HepG2 (cell line): ENCODE results near the gene TNXB. TPM values are rescaled to one million over a fixed set of nuclear protein-coding genes. Genes with fewer than 3 reads are reported as not detected.

Experiments used
- ATF7-NPFF ChIP-seq: sonication (generic); formaldehyde crosslinking; IDR thresholded peaks from 2 replicates; pipeline ENCODE4 v1.8.1; 2023; ENCODE audit warnings: mild to moderate bottlenecking, low read depth, missing genetic modification reagents, moderate library complexity
- CEBPB ChIP-seq: IDR thresholded peaks from 2 replicates; pipeline ENCODE4 v1.6.1; 2011; ENCODE audit warnings: low read depth, low read length, improper control_type of control experiment, borderline replicate concordance
- CREB1 ChIP-seq, 2 experiments: fragments of 450-650 bp in 1 of 2; IDR thresholded peaks; 2 replicates each; pipeline ENCODE4 v1.6.1; 2016 to 2017; ENCODE audit warnings: control low read depth in 1 of 2, mild to moderate bottlenecking in 1 of 2, missing compliant biosample characterization in 1 of 2, missing genetic modification characterization in 1 of 2
- CTCF ChIP-seq: sonication (generic); formaldehyde crosslinking; IDR thresholded peaks from 2 replicates; pipeline ENCODE4 v1.5.0; 2020; ENCODE audit warnings: mild to moderate bottlenecking, missing genetic modification reagents, moderate library complexity
- DPF2 ChIP-seq: sonication (generic); formaldehyde crosslinking; IDR thresholded peaks from 2 replicates; pipeline ENCODE4 v1.4.0; 2020; ENCODE audit warnings: mild to moderate bottlenecking, low read depth, missing genetic modification reagents, borderline replicate concordance
- GLMP ChIP-seq: sonication (generic); formaldehyde crosslinking; IDR thresholded peaks from 2 replicates; pipeline ENCODE4 v1.9.0; 2021; ENCODE audit warnings: missing genetic modification reagents, mild to moderate bottlenecking, borderline replicate concordance
- KDM4B ChIP-seq: sonication (generic); formaldehyde crosslinking; IDR thresholded peaks from 2 replicates; pipeline ENCODE4 v1.4.0; 2020; ENCODE audit warnings: missing genetic modification reagents
- MED1 ChIP-seq: sonication (generic); formaldehyde crosslinking; IDR thresholded peaks from 2 replicates; pipeline ENCODE4 v1.4.0; 2020; ENCODE audit warnings: missing genetic modification reagents
- MLXIP ChIP-seq: sonication (generic); formaldehyde crosslinking; IDR thresholded peaks from 2 replicates; pipeline ENCODE4 v1.9.0; 2021; ENCODE audit warnings: missing genetic modification reagents, borderline replicate concordance
- MNT ChIP-seq: fragments of 450-650 bp; IDR thresholded peaks from 2 replicates; pipeline ENCODE4 v1.6.1; 2016
- NFATC3 ChIP-seq: sonication (generic); formaldehyde crosslinking; IDR thresholded peaks from 2 replicates; pipeline ENCODE4 v1.5.1; 2020; ENCODE audit warnings: mild to moderate bottlenecking, missing genetic modification reagents
- RXRA ChIP-seq: sonication (generic); formaldehyde crosslinking; IDR thresholded peaks from 2 replicates; pipeline ENCODE4 v1.5.1; 2020; ENCODE audit warnings: missing genetic modification reagents
- SMAD1 ChIP-seq: sonication (generic); formaldehyde crosslinking; IDR thresholded peaks from 2 replicates; pipeline ENCODE4 v1.4.0; 2020; ENCODE audit warnings: missing genetic modification reagents, low read depth, mild to moderate bottlenecking, borderline replicate concordance
- SSRP1 ChIP-seq: IDR thresholded peaks from 2 replicates; pipeline ENCODE4 v1.6.1; 2016; ENCODE audit warnings: control low read depth
- TRAFD1 ChIP-seq: sonication (generic); formaldehyde crosslinking; IDR thresholded peaks from 2 replicates; pipeline ENCODE4 v1.5.1; 2020; ENCODE audit warnings: missing genetic modification reagents, mild to moderate bottlenecking, borderline replicate concordance
- ZFP37 ChIP-seq: sonication (generic); formaldehyde crosslinking; IDR thresholded peaks from 2 replicates; pipeline ENCODE4 v1.4.0; 2020; ENCODE audit warnings: missing genetic modification reagents, borderline replicate concordance
- ZMYM2 ChIP-seq: sonication (generic); formaldehyde crosslinking; IDR thresholded peaks from 2 replicates; pipeline ENCODE4 v1.8.0; 2022; ENCODE audit warnings: mild to moderate bottlenecking, missing genetic modification reagents
- ZNF335 ChIP-seq: sonication (generic); formaldehyde crosslinking; IDR thresholded peaks from 2 replicates; pipeline ENCODE4 v1.4.0; 2020; ENCODE audit warnings: missing genetic modification reagents
- ZNF678 ChIP-seq: sonication (generic); formaldehyde crosslinking; IDR thresholded peaks from 2 replicates; pipeline ENCODE4 v1.4.0; 2020; ENCODE audit warnings: mild to moderate bottlenecking, missing genetic modification reagents
- polyA plus RNA-seq, 8 experiments: library from polyadenylated mRNA; depleted of rRNA in 3 of 8; stranded (reverse) in 7 of 8; unstranded in 1 of 8; fragments of >200 nt; fragmentation: Illumina TruSeq in 4 of 8; extraction: Trizol in 4 of 8; gene quantifications; 2 replicates each; pipeline versions ENCODE4 v1.2.1 to v1.2.3, GENCODE V29; 2011 to 2016; ENCODE audit warnings: low read depth in 4 of 8, missing spikeins in 1 of 8, mixed read lengths in 1 of 8; ENCODE audit not compliant: insufficient read depth in 1 of 8
- total RNA-seq, 5 experiments: library from RNA; depleted of rRNA; stranded (reverse); fragments of >200 nt; fragmentation: Illumina TruSeq; extraction: Trizol; gene quantifications; 2 replicates each; pipeline ENCODE4 v1.2.3, GENCODE V29; 2016; ENCODE audit warnings: low read depth in 1 of 5

Gene TNXB
- total and polyA plus RNA-seq, 2 of the 13 experiments (the other 11 are each of a cell fraction or from before 2014, with no cell fraction given), result 1.6 to 2.7 TPM

GRCh38 chr6:32087574-32088486 lies 21.3 kb downstream of the TNXB start (continued):
- TF ChIP-seq CTCF (peak; percentile 93), RXRA (CRISPR knock-in tag) (peak; percentile 69), ZNF335 (CRISPR knock-in tag) (no peak), TRAFD1 (CRISPR knock-in tag) (no peak), CEBPB (no peak), SMAD1 (0 out of 2 replicates have a peak, but pooled peaks have one; percentile 46), ZNF678 (no peak), ATF7-NPFF (CRISPR knock-in tag) (peak; percentile 25; the same call in 1 of the 2 replicates), CREB1 (IDR thresholded peaks at IDR 0.05) (no peak), CREB1 (CRISPR knock-in tag; IDR thresholded peaks at IDR 0.05) (no peak), MLXIP (no peak), NFATC3 (no peak), KDM4B (CRISPR knock-in tag) (peak; percentile 77; the same call in 1 of the 2 replicates), SSRP1 (CRISPR knock-in tag) (no peak), GLMP (CRISPR knock-in tag) (no peak), MNT (no peak), MED1 (CRISPR knock-in tag) (peak; percentile 65), DPF2 (no peak), ZFP37 (CRISPR knock-in tag) (no peak), ZMYM2 (no peak; the same call in 1 of the 2 replicates)
